Stimulated activated CD4-positive, alpha-beta T cell treated with anti-CD3 and anti-CD28 coated beads, Interleukin-15, amount 100 ng/mL, for 24 hours (primary cell): Measurements from ENCODE around the gene CYB5A.

Source experiments
- DNase-seq: peaks from one replicate; pipeline ENCODE4 v3.0.0-alpha.2; 2020

CYB5A gene

DNA sequence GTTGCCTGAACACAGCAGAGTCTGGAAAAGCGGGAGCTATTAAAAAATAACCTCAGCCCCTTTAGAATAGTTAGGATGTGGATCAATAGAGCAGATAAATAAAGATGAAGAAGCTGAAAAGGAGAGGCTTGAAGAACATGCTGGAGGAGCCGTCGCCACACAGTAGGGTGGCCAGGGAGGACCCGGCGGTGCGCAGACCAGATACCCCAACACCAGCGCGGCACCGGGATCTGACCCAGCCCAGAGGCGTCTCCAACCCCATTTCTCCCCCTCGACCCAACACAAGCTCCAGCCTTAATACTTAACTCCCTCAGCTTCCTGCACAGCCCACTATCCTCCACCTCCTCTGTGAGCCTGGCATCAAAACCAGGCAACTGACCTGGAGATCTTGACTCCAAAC, 16.0 kb downstream of the CYB5A start:
- no peak for DNase-seq

DNA sequence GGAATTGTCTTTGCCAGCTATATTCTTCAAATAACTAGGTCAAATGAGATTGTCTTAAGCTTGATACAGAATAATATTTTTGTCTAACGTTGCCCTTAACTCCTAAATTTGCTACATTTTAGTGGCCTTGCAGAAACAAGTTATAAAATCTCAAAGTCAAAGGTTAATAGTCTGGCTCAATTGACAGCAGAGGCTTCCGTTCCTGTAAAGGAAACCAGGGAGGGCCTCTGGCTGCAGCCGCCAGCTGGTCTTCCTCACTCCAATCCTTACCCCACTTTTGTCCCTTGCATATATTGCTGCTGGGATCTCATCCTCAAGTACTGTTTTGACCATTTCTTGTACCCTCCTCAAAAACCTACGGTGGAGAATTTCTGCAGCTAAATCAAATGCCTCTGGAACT, 17.1 kb downstream of the CYB5A start:
- DNase-seq = no peak

DNA sequence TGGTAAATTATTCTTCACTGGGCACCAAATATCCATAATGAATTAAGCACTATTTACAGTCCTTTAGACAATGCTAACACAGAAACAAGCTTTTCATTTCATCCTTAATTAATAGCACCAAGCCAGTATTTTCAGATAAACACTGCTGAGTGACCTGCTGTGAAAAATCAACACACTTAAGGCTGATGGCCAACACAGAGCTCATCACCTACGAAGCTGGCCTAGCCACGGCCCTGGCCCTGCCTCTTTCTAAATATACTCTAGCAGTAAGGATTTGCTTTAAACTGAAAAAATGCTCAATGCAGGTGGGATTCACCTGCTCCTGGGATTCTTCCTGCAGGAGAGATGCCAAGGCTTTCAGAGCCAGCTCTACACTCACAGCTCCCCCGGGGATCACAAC, 18.4 kb downstream of the CYB5A start:
- no peak for DNase-seq

DNA sequence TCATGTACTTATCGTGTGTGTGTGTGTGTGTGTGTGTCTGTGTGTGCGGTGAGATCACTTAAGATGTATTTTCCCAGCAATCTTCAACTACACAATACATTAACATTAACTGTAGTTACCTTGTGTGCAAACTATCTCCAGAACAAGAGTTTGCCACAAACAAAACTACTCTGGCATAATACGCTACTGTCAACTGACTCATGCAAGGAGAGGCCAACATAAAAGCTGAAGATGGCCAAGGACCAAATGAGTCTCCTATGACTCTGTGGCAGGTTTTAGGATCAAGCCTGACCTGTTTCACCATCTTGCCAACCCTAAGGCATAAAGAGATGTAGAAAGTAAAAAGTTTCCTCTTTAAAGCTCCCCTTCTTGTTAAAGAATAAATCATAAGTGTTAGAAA, 20.1 kb downstream of the CYB5A start:
- DNase-seq = no peak

DNA sequence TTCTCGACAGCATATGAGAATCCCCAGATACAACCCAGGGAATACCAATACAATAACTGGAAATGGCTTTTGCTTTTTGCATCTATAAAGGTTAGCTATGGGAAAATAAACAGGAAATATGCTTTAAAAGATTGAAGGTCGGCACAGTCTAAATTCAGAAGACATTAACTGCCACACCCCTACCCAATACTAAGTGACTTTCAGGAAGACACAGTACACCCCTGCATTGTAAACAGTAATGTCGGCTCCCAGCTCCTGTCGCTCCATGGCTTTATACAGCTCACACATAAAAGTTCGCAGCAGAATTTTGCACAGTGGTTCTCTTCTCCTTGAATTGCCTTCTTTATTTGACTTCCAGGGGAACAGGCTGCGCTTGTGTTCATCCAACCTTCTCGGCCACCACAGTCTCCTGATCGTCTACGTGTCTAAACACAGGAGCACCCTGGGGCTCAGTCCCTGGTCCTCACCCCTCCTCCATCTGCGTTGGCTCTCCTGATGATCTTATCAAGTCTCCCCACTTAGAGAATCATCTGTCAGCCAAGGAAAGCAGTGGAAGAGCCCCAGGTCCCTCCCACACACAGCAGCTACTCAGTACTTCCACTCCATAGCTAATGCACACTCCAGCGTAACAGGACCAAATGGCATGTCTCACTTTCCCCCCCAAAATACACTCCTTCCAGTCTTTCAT, 22.7 kb downstream of the CYB5A start:
- no peak for DNase-seq

DNA sequence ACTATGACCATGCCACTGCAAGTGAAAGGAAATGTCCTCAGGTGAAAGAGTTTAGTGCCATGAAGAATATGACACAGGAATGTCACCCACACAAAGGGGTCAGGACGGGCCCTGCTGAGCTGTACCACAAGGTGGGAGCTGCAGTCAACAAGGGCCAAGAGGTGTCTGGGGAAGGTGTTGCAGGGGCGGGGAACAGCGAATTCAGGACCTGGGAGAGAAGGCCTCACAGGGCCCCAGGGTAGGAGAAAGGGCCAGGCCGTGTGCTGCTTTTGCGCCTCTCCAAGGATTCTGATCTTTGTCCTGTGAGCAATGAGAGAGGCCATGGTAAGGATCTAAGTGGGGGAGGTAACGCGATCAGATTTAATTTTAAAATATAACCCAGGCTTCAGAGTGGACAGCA, 23.6 kb downstream of the CYB5A start:
- no peak for DNase-seq

DNA sequence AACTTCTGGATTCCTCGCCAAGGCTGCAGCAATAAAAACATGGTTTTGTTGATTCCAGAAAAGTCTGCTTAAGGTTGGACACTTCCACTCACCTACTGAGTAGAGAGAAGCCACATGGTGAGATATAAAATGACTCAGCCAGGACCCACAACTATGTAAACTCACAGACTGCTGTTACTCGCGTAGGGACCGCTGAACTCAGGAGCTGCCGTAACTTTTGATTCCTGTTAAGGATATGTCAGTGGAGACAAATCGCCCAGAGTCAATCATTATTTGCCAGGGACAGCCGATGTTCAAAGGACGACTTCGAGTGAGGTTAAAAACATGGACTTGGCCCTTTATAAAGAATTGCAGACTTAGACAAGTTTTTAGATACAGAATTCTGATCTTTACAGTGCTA, 25.6 kb downstream of the CYB5A start:
- no peak for DNase-seq

DNA sequence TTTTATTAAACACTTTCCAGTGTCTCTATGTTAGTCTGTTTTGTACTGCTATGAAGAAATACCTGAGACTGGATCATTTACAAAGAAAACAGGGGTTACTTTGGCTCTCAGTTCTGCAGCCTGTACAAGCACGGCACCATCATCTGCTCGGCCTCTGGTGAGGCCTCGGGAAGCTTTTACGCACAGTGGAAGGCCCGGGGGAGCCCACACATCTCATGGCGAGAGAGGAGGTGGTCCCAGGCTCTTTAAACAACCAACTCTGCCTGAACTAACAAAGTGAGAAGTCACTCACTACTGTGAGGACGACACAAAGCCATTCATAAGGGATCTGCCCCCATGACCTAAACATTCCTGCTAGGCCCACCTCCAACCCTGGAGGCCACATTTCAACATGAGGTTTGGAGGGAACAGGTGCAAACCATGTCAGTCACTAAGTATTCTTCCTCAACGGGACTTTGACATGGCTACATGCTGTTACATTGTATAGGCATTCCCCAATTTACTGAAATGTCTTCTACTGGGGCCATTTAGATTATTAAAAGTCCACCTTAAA, 26.1 kb downstream of the CYB5A start:
- DNase-seq = no peak

DNA sequence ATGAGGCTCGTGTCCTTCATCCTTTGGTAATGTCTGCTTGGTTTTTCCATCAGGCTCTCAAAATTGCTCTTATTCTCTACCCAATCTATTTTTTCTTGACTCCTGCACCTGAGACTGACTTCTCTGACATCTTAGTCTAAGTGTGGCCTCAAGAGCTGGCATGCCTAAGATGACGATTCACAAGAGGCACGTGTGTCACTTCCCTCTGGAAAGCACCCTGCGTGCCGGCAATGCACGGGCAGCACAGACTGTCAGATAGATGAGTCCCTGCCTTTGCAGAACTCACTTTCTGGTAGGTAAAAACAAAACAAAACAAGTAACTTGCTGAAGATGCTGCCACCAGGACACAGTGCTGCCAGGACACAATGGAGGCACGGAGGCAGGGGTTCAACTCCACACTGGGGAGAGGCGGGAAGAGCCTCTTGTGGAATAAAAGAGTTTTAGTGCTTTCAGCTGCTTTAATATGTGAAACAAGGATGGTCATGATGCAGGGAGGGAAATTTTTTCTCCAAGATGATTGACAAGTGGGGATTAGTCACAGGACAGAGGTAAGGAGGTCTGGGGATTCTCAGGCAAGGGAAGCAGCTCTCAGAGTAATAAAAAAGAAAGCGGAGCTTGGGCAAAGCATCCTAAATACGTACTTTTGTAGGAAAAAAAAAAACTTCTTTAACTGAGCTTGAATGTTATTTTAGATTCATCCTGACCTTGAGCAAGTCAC, 27.3 kb downstream of the CYB5A start:
- DNase-seq = no peak

DNA sequence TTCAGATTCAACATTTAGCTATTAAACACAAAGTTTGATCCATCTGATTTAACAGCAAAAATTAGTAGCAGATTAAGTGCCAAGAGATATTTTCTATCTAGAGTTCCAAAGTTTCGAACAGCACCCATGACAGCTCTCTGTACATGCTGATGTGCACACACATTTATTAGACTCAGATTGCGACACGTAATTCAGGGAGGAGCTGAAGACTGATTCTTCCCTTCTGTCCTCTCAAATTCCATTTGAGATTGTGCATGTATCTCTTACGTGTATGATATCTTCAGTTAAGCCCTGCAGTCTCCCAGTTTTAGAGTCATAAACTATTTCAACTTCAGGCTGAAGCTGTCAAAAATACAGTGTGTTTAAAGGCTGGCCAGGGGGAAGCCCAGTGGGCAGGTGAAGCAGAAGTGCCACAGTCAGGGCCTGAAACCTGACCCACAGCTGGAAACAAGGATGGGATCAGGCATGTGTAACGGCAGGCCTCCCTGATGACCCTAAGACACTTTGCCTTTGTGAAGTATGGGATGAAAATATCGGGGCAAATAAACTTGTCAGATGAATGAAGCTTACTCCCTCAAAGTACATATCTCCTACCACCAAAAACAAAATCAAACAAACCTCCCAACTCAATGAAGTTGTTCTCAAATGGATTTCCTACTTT, 30.6 kb downstream of the CYB5A start:
- DNase-seq = no peak

DNA sequence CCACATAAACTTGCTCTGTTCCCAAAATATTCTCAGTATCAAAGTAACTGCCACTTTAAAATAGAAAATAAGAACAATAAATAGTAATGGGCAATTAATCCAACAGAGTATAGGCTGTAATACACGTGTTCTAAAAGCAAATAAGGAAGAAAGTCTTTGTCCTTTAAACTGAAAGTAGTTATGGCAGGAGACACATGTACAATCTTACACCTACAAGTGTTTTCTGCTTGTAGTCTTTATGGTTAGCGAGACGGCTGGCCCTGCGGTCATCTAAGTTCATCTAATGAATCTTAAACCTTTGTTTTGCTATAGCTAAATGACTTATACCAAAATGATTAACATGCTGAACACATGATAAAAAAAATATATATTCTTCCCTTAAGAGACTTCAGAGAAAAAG, 32.4 kb downstream of the CYB5A start:
- DNase-seq = no peak

DNA sequence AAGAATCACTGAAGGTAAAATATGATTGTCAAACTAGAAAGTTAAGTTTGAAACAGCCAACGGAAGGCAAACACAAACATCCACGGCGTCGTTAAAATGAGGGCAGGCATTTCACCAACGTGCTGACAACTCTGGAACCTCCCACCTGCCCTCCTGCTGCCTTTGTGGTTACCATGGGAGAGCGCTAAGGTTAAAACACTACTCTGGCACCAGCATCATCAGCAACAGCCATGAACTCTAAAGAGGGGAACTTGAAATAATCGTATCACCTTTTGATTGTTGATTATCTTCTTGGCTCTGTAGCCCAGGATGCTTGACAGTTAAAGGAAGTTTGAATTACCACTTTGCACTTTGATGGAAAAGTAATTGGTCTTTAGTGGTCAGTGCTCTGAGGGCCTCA, 34.7 kb downstream of the CYB5A start:
- DNase-seq = no peak

DNA sequence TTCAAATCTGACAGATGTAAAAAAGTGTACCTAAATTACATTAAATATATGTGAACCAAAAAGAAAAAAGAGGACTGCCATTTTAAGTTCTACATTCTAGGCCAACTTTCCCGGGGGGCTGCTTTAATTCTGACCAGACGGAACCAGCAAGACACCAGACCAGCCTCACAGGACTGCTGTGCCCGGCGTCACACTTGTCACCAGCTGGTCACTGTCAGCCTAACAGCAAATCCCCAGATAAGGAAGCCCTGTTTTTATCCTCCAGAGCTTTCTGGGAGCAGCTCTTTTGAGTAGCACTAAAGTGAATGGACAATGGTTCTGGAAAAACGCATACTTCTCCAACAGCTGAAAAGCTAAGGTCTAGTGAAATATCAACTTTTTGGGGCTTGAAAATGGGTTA, 35.6 kb downstream of the CYB5A start:
- no peak for DNase-seq

DNA sequence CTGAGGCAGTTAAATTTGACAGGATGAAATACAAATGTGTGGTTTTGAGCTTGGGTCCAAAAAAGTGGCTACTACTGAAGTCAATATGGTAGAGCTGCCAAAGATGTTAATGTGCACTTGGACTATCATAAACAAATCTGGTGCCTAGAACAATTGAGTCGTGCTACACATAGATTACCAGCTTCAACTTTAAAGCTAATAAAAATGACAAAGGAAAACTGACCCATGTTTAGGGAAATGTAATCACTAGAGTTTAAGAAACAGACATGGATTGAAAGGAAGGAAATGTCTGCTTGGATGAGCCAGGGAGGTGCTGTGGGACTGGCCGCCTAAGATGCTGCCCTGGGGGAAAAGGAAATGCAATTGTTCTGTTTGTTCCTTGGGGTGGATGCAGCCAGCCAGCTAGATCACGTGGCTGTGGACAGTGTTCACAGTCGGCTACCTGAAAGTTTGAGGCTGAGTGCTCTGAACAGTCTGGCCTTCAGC, 36.6 kb downstream of the CYB5A start:
- no peak for DNase-seq

DNA sequence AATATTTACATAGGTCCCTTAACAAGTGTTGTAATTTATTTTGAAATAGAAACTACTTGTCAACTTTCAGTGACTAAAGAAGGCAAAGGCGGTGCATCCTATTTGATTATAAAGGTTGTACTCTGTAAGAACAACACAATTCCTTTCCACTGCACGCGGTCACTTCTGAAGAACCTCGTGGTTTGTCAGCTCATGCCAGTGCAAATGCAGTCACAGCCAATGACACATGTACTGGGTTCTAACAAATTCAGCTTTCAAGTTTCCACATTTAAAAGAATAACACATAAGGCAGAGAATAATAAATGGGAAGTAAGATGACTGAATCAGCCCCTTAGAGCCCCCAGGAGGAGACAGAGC, 39.7 kb downstream of the CYB5A start:
- peak; percentile 36 for DNase-seq

DNA sequence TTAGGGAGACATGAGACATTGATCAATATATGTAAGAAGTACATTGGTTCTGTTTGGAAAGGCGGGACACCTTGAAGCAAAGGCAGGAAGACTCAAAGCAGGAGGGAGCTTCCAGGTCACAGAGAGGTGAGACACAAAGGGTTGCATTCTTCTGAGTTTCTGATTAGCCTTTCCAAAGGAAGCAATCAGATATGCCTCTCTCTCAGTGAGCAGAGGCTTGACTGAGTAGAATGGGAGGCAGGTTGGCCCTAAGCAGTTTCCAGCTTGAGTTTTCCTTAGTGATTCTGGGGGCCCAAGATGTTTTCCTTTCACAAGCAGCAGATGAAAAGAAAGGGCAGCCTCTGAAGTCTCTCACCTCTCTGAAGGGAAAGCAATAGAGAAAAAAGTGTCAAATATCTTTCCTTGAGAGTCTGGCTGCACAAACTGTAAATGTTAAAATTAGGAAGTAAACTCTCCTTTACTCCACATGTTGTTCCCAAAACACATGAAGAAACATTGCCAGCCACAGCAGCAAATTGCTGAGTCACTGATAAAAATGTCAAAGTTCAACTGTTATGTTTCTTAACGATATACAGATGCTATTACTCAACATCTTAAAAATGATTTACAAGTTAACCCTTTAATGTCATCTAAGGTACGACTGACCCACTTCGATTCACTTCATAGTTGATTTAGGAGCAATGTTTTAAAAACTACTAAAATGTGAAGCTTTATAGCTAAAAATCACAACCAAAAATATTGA, 40.3 kb downstream of the CYB5A start:
- DNase-seq = no peak

DNA sequence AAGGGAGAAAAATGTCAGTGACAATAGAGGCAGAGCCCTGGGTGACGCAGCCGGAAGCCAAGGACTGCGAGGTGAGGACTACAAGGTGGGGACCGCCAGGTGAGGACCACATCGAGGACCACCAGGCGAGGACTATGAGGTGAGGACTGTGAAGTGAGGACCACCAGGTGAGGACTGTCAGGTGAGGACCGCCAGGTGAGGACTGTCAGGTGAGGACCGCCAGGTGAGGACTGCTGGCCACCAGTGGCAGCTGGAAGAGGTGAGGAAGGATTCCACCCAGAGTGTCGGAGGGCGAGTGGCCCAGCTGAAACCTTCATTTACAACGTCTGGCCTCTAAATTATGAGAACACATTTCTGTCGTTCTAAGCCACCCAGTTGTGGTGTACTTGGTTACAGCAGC, 41.6 kb downstream of the CYB5A start:
- DNase-seq = no peak

DNA sequence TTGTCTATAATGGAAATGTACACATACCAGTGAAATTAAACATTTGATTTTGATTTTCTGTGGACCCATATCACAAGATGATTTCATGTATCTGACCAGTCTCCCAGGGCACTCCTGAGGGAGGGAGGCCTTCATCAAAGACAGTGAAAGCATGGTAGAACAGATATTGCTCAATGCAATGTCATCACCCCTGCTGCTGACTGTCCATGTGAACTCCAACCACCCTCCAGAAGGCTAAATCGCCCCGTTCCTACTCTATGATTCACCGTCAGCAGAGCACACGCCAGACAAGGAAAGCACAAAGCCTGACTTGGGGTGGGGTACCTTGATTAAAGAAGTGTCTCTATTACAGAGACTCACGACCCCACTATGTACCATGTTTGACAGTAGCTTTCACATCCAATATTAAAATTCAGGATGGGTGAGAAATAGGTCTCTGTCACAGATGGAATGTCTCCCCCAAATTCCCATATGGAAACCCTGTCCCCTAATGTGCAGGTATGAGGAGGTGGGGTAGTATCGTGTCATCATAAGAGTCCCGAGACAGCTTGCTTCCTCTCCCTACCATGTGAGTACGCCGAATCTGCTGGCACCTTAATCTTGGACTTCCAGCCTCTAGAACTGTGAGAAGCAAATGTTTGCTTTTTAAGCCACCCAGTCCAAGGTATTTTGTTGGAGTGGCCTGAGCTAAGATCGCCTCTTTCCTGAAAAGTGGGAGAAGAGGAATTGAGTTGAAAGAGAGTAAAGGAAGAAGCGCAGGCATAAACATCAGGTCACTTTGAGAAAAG, 42.4 kb downstream of the CYB5A start:
- DNase-seq = no peak

DNA sequence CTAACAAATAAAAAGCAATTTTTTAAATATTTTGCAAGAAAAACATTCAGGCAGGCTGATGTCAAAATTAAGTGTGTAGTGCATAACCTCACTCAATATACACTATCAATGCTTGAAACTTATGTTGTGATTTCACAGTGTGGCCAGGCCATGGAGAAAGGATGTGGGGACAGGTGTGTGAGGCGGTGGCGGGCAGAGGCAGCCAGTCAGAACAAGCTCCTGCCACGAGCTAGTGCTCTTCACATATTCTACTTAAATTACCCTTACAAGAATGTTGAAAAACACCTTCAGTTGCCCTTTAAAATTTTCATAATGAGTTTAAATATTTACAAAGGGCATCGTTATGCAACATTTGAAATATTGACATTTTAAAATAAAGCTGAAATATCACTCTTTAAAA, 43.2 kb downstream of the CYB5A start:
- peak; percentile 19 for DNase-seq

DNA sequence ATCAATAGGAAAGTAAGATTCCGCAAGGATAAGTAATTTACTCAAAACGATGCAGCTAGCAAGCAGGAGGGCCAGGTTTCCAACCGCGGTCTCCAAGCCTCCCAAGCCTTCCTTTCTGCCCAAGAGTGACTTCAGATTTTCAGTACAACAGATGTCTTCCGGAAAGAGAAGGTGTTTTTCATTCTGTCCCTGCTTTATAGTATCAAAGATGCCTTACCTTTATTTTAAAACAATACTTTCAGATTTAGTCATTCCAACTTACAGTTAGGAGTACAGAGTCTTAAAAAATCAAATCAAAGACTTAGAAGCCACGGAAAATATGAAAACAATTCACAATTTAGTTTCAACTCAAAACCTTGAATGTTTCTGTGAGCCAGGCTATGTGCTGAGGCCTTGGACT, 43.6 kb downstream of the CYB5A start:
- peak; percentile 19 for DNase-seq

DNA sequence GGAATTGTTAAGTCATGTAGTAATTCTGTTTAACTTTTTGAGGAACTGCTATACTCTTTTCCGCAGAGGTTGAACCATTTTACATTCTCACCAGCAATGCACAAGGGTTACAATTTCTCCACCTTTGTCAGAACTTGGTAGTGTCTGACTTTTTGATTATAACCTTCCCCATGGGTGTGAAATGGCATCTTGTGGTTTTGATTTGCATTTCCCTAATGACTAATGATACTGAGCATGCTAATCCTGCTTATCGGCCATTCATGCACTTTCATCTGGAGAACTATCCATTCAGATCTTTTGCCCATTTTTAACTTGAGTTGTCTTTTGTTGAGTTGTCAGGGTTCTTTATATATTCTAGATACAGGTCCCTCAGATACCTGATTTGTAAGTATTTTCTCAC, 47.2 kb downstream of the CYB5A start:
- DNase-seq = no peak

DNA sequence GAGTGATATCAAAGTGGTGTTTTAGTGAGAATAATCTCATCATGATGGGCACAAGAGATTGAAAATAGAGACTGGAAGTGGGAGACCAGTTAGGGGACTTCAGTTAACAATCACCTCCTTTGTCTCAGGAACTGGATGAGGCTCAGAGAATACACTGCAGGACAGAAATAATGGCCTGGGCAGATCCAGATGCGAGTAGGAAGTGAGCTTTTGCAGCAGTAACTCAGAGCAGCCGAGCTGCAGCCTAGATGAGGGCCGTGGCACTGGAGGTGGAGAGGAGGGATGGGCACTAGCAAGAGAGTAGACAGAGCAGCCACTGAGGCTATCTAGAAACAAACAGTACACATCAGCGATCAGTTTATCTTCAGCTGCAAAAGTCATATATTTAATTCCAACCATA, 48.6 kb downstream of the CYB5A start:
- no peak for DNase-seq
